H1 (cell line): ENCODE results near the gene PPP1R12A. TPM values are rescaled to one million over a fixed set of nuclear protein-coding genes. Genes with fewer than 3 reads are reported as not detected.

Experiments used
- CTCF ChIA-PET: fragments of 300-600 bp; sonication (Branson Sonifier 250); formaldehyde crosslinking; loops from one replicate; lab custom pipeline; 2021; ENCODE audit not compliant: partially characterized antibody; lab: Charles Lee
- POLR2A ChIA-PET: fragments of 300-600 bp; sonication (Branson Sonifier 250); formaldehyde crosslinking; loops from one replicate; lab custom pipeline; 2021; ENCODE audit warnings: inconsistent platforms; ENCODE audit not compliant: partially characterized antibody; lab: Charles Lee
- DNase-seq, 2 experiments: peaks; one replicate each; pipeline versions ENCODE4 v3.0.0 to v3.0.0-alpha.2; 2010 to 2022; ENCODE audit warnings: low spot score in 2 of 2, low read depth in 1 of 2, mixed read lengths in 1 of 2
- FAIRE-seq: peaks from 2 replicates; lab custom pipeline; 2011; peaks lifted over from hg19 to GRCh38; lab: Jason Lieb, UNC
- H2AFZ ChIP-seq: 2 replicates; pipeline ENCODE4 v1.8.1; 2012; ENCODE audit warnings: low read length, inconsistent platforms
- H2AK5ac ChIP-seq: 2 replicates; pipeline ENCODE4 v1.6.1; 2013; ENCODE audit warnings: low read depth, low read length
- H2BK120ac ChIP-seq: replicated peaks from 2 replicates; pipeline ENCODE3; 2013; ENCODE audit warnings: low read depth, low read length, inconsistent platforms
- H2BK12ac ChIP-seq: 2 replicates; pipeline ENCODE4 v1.6.1; 2013; ENCODE audit warnings: low read depth, low read length
- H2BK15ac ChIP-seq: 2 replicates; pipeline ENCODE4 v1.6.1; 2013; ENCODE audit warnings: low read length
- H2BK20ac ChIP-seq: 2 replicates; pipeline ENCODE4 v1.6.1; 2013; ENCODE audit warnings: low read length
- H2BK5ac ChIP-seq: 2 replicates; pipeline ENCODE4 v1.6.1; 2013; ENCODE audit warnings: low read depth, low read length
- H3K14ac ChIP-seq: 2 replicates; pipeline ENCODE4 v1.6.1; 2013; ENCODE audit warnings: inconsistent platforms; ENCODE audit not compliant: insufficient read length
- H3K18ac ChIP-seq: 2 replicates; pipeline ENCODE4 v1.6.1; 2013; ENCODE audit warnings: low read length; ENCODE audit errors: extremely low read depth
- H3K23ac ChIP-seq: 2 replicates; pipeline ENCODE4 v1.6.1; 2013; ENCODE audit warnings: inconsistent platforms; ENCODE audit not compliant: insufficient read length
- H3K23me2 ChIP-seq: 2 replicates; pipeline ENCODE4 v1.6.1; 2013; ENCODE audit warnings: low read depth, low read length
- H3K27ac ChIP-seq: 2 replicates; pipeline ENCODE4 v1.6.1; 2011; ENCODE audit warnings: low read depth, low read length, inconsistent platforms
- H3K27me3 ChIP-seq, 4 experiments: replicated peaks in 1 of 4; 1 replicate in 1 of 4; 2 replicates in 3 of 4; pipeline versions ENCODE4 v1.6.1 to v1.8.1; 2011 to 2013; ENCODE audit warnings: low read length in 3 of 4, mild to moderate bottlenecking in 3 of 4, inconsistent platforms in 2 of 4, mixed read lengths in 2 of 4, moderate library complexity in 1 of 4; ENCODE audit not compliant: control insufficient read depth in 3 of 4, insufficient read depth in 3 of 4; ENCODE audit errors: extremely low read depth in 1 of 4
- H3K36me3 ChIP-seq, 4 experiments: 2 replicates each; pipeline versions ENCODE4 v1.6.1 to v1.8.1; 2011 to 2013; ENCODE audit warnings: mild to moderate bottlenecking in 4 of 4, low read length in 3 of 4, moderate library complexity in 2 of 4, control low read depth in 1 of 4, inconsistent platforms in 1 of 4; ENCODE audit not compliant: insufficient read depth in 4 of 4, control insufficient read depth in 2 of 4
- H3K4ac ChIP-seq: replicated peaks from 2 replicates; pipeline ENCODE3; 2013; ENCODE audit warnings: low read length, low read depth, mixed read lengths, inconsistent platforms; ENCODE audit not compliant: insufficient read length
- H3K4me1 ChIP-seq, 4 experiments: replicated peaks in 1 of 4; 1 replicate in 1 of 4; 2 replicates in 3 of 4; pipeline versions ENCODE4 v1.6.1 to v1.8.1; 2011 to 2013; ENCODE audit warnings: low read length in 3 of 4, inconsistent platforms in 2 of 4, mixed read lengths in 1 of 4; ENCODE audit not compliant: insufficient read depth in 4 of 4, control insufficient read depth in 3 of 4
- H3K4me2 ChIP-seq, 2 experiments: 2 replicates each; pipeline versions ENCODE4 v1.6.1 to v1.8.1; 2011 to 2013; ENCODE audit warnings: low read depth in 2 of 2, low read length in 2 of 2, control low read depth in 1 of 2, inconsistent platforms in 1 of 2, mild to moderate bottlenecking in 1 of 2; ENCODE audit not compliant: insufficient read depth in 1 of 2
- H3K4me3 ChIP-seq, 4 experiments: fragments of 200-600, 300-600 bp in 1 of 4; sonication (generic), shearing (Covaris generic), sonication (Bioruptor Twin) in 1 of 4; 2 replicates each; pipeline versions ENCODE4 v1.5.1 to v1.8.1; 2011 to 2016; ENCODE audit warnings: low read length in 4 of 4, low read depth in 3 of 4, control low read depth in 2 of 4, inconsistent platforms in 2 of 4, mild to moderate bottlenecking in 2 of 4, mixed read lengths in 1 of 4, moderate library complexity in 1 of 4; ENCODE audit not compliant: insufficient read depth in 2 of 4; ENCODE audit errors: extremely low read depth in 1 of 4
- H3K56ac ChIP-seq: replicated peaks from 2 replicates; pipeline ENCODE3; 2013; ENCODE audit warnings: low read depth, mild to moderate bottlenecking, mixed read lengths, low read length, inconsistent platforms; ENCODE audit not compliant: insufficient read length
- H3K79me1 ChIP-seq: 2 replicates; pipeline ENCODE4 v1.6.1; 2013; ENCODE audit warnings: low read depth, low read length, control low read depth
- H3K79me2 ChIP-seq, 2 experiments: 2 replicates each; pipeline versions ENCODE4 v1.6.1 to v1.8.1; 2012 to 2013; ENCODE audit warnings: low read length in 2 of 2, mild to moderate bottlenecking in 2 of 2, inconsistent platforms in 1 of 2; ENCODE audit not compliant: insufficient read depth in 2 of 2, control insufficient read depth in 1 of 2
- H3K9ac ChIP-seq, 4 experiments: replicated peaks in 1 of 4; 1 replicate in 1 of 4; 2 replicates in 3 of 4; pipeline versions ENCODE4 v1.6.1 to v1.8.1; 2011 to 2013; ENCODE audit warnings: low read depth in 3 of 4, low read length in 3 of 4, control low read depth in 2 of 4, mild to moderate bottlenecking in 2 of 4, moderate library complexity in 2 of 4, inconsistent platforms in 1 of 4; ENCODE audit errors: extremely low read depth in 1 of 4
- H3K9me3 ChIP-seq, 2 experiments: 2 replicates each; pipeline versions ENCODE4 v1.6.1 to v1.8.1; 2012 to 2013; ENCODE audit warnings: mild to moderate bottlenecking in 2 of 2, moderate library complexity in 2 of 2, control low read depth in 1 of 2, inconsistent platforms in 1 of 2, low read depth in 1 of 2, low read length in 1 of 2, mixed read lengths in 1 of 2; ENCODE audit not compliant: insufficient read depth in 2 of 2
- H4K20me1 ChIP-seq, 2 experiments: replicated peaks in 1 of 2; 2 replicates each; pipeline versions ENCODE3 to v1.8.1; 2011 to 2013; ENCODE audit warnings: inconsistent platforms in 2 of 2, low read length in 2 of 2, mild to moderate bottlenecking in 1 of 2; ENCODE audit not compliant: insufficient read depth in 2 of 2, control insufficient read depth in 1 of 2
- H4K5ac ChIP-seq: 2 replicates; pipeline ENCODE4 v1.6.1; 2013; ENCODE audit warnings: low read length, low read depth, mixed read lengths, inconsistent platforms; ENCODE audit not compliant: insufficient read length
- H4K8ac ChIP-seq: 2 replicates; pipeline ENCODE4 v1.8.0; 2013; ENCODE audit warnings: mild to moderate bottlenecking, moderate library complexity, low read length, inconsistent platforms; ENCODE audit not compliant: insufficient read depth; ENCODE audit errors: extremely low read depth
- H4K91ac ChIP-seq: replicated peaks from 2 replicates; pipeline ENCODE3; 2013; ENCODE audit warnings: low read length, mixed read lengths, inconsistent platforms; ENCODE audit not compliant: insufficient read length
- CBX5 ChIP-seq: fragments of 300-800, 300-1000 bp; sonication (generic); IDR thresholded peaks from 2 replicates; pipeline ENCODE4 v1.7.1; 2016; ENCODE audit warnings: antibody characterized with exemption, low read length, low read depth
- EGR1 ChIP-seq: IDR thresholded peaks from 2 replicates; pipeline ENCODE4 v1.6.1; 2011; ENCODE audit warnings: low read depth, low read length, borderline replicate concordance
- GTF2F1 ChIP-seq: IDR thresholded peaks from 2 replicates; pipeline ENCODE4 v1.6.1; 2012; ENCODE audit warnings: low read depth, low read length, improper control_type of control experiment, borderline replicate concordance
- HDAC2 ChIP-seq, 2 experiments: fragments of 300-600 bp in 1 of 2; sonication (generic) in 1 of 2; IDR thresholded peaks; 2 replicates each; pipeline ENCODE4 v1.6.1; 2011 to 2012; ENCODE audit warnings: low read depth in 2 of 2, low read length in 2 of 2, mild to moderate bottlenecking in 2 of 2, moderate library complexity in 2 of 2, borderline replicate concordance in 1 of 2, inconsistent platforms in 1 of 2
- KDM4A ChIP-seq: IDR thresholded peaks from one replicate; pipeline ENCODE4 v1.7.1; 2012; ENCODE audit warnings: low read depth, mild to moderate bottlenecking, moderate library complexity, low read length, inconsistent platforms; ENCODE audit not compliant: severe bottlenecking
- RXRA ChIP-seq: IDR thresholded peaks from 2 replicates; pipeline ENCODE4 v1.6.1; 2011; ENCODE audit warnings: low read depth, mild to moderate bottlenecking, low read length, moderate library complexity; ENCODE audit not compliant: insufficient read depth
- SIRT6 ChIP-seq: IDR thresholded peaks from one replicate; pipeline ENCODE4 v1.7.1; 2012; ENCODE audit warnings: low read length, inconsistent platforms
- SIX5 ChIP-seq: IDR thresholded peaks from 2 replicates; pipeline ENCODE4 v1.6.1; 2011; ENCODE audit warnings: mild to moderate bottlenecking, low read depth, low read length
- SP2 ChIP-seq: IDR thresholded peaks from 2 replicates; pipeline ENCODE4 v1.6.1; 2012; ENCODE audit warnings: mild to moderate bottlenecking, low read length, inconsistent platforms
- SRF ChIP-seq: IDR thresholded peaks from 2 replicates; pipeline ENCODE4 v1.6.1; 2011; ENCODE audit warnings: mild to moderate bottlenecking, low read depth, low read length, moderate library complexity
- SUZ12 ChIP-seq: fragments of 200-600 bp; sonication (generic); IDR thresholded peaks from 2 replicates; pipeline ENCODE4 v1.6.1; 2012; ENCODE audit warnings: mild to moderate bottlenecking, inconsistent platforms, low read length, moderate library complexity, mixed read lengths
- ZNF274 ChIP-seq: IDR thresholded peaks from 2 replicates; pipeline ENCODE4 v1.7.0; 2012; ENCODE audit warnings: low read length, borderline replicate concordance; ENCODE audit errors: extremely low read depth
- WGBS, 2 experiments: shearing (Covaris generic) in 1 of 2; methylation state at CpG; one replicate each; pipeline versions ENCODE4 v1.1.6 to v1.1.7; 2013 to 2015; ENCODE audit warnings: low lambda C conversion rate in 2 of 2, mixed read lengths in 2 of 2, inconsistent platforms in 1 of 2, low coverage in 1 of 2, missing lambda C conversion rate in 1 of 2; ENCODE audit not compliant: insufficient replicate concordance in 2 of 2, insufficient coverage in 1 of 2, insufficient read length in 1 of 2; ENCODE audit errors: extremely low coverage in 1 of 2, missing lambda C conversion rate in 1 of 2; 5-methylcytosine and 5-hydroxymethylcytosine counted together
- polyA plus RNA-seq, 7 experiments: library from polyadenylated mRNA; depleted of rRNA in 3 of 7; stranded (reverse) in 5 of 7; unstranded in 2 of 7; fragments of >200 nt in 5 of 7; fragments of 200-250 nt in 2 of 7; gene quantifications; 1 replicate in 5 of 7; 2 replicates in 1 of 7; 4 replicates in 1 of 7; pipeline versions ENCODE4 v1.2.1 to v1.2.3, GENCODE V29; 2011 to 2013; ENCODE audit warnings: missing spikeins in 2 of 7, mixed read lengths in 2 of 7
- total RNA-seq: library from RNA; stranded (reverse); fragmentation: NEBNext Ultra II Directional; extraction: Animal tissue kit (Norgen Biotek cat#: 25700); gene quantifications from 2 replicates; pipeline ENCODE4 v1.2.1, GENCODE V29; 2021

The PPP1R12A gene
- total and polyA plus RNA-seq, 2 of the 8 experiments (the other 6 are each of a cell fraction or from before 2014, with no cell fraction given): 14.7 to 81.5 TPM

- no peak overlapping the region for H3K4me3 ChIP-seq
- H3K56ac ChIP-seq: no peak overlapping the region
- H3K9ac ChIP-seq: no peak overlapping the region
- H3K4me1 ChIP-seq: no peaks in the 10 kb centered on the region; a peak in 1 of 7 replicates
- no peak overlapping the region for H4K5ac ChIP-seq
- no peaks in the 10 kb centered on the region for H3K79me2 ChIP-seq
- H4K8ac ChIP-seq: no peak overlapping the region
- no peak overlapping the region for H2BK5ac ChIP-seq
- H3K79me1 ChIP-seq: no peaks in the 10 kb centered on the region
- no peak overlapping the region for H2BK120ac ChIP-seq
- no peak overlapping the region for H2AK5ac ChIP-seq
- no peak overlapping the region for H3K4ac ChIP-seq
- no peaks in the 10 kb centered on the region for H3K36me3 ChIP-seq
- H3K23me2 ChIP-seq: no peaks in the 10 kb centered on the region; the same call in 1 of the 2 replicates
- DNase-seq (no peak), FAIRE-seq (no peak)
- H3K23ac ChIP-seq: no peak overlapping the region
- CTCF ChIA-PET: interaction anchor here (0.7 to 1.0 kb wide), 3 partner anchors 9 to 11 kb away, joined by 3 to 4 read pairs (median 3); no protein-coding TSS in a partner anchor
- no peak overlapping the region for H4K91ac ChIP-seq
- no peak overlapping the region for H2BK12ac ChIP-seq
- H2BK20ac ChIP-seq: no peak overlapping the region
- no peaks in the 10 kb centered on the region for H3K27me3 ChIP-seq
- H3K14ac ChIP-seq: no peak overlapping the region
- 59% methylated on average over 5 of the region's 5 CpGs; no CpG with 5 or more reads in 1 of the 2 experiments for WGBS, 2 experiments
- H3K9me3 ChIP-seq: no peaks in the 10 kb centered on the region
- POLR2A ChIA-PET: interaction anchor here (0.9 kb wide), 1 partner anchor 48 kb away, joined by 4 read pairs; no protein-coding TSS in a partner anchor
- peak overlapping the region; percentile 84; the same call in 1 of the 2 replicates for H2BK15ac ChIP-seq
- TF ChIP-seq KDM4A (no peak), RXRA (no peak), ZNF274 (no peak), CBX5 (no peak), SP2 (no peak), HDAC2 (IDR thresholded peaks at IDR 0.05; ENCODE audit: borderline replicate concordance in 1 of 2, low read depth in 2 of 2, low read length in 2 of 2) (no peak), EGR1 (no peak), SRF (no peak), GTF2F1 (no peak), SIX5 (no peak), SUZ12 (no peak), SIRT6 (no peak)
- H3K27ac ChIP-seq: no peak overlapping the region
- 0 out of 2 replicates have a peak overlapping the region, but pooled peaks have one; percentile 12 for H2AFZ ChIP-seq
- no peak overlapping the region for H3K4me2 ChIP-seq
- H4K20me1 ChIP-seq: no peaks in the 10 kb centered on the region
- H3K18ac ChIP-seq: no peak overlapping the region
Measured at GRCh38 chr12:79982086-79983062, 47.5 kb upstream of the PPP1R12A start.
